ENCODE data around the gene JUNB.

GRCh38 chr19:12793290-12794195 lies 2.3 kb downstream of the JUNB start:
- TF ChIP-seq CTCF (IDR thresholded peaks at IDR 0.05) = peak in 1 of 3 donors; percentile 7
- TF ChIP-seq POLR2A (IDR thresholded peaks at IDR 0.05) = peak; percentile 82

All from breast epithelium (tissue), 3 donors.